Left renal pelvis (tissue), 4 donors: ENCODE data around the gene NRARP. TPM values are rescaled to one million over a fixed set of nuclear protein-coding genes. Genes with fewer than 3 reads are reported as not detected.

Source experiments
- DNase-seq, 4 donors: peaks; one replicate each; pipeline ENCODE4 v3.0.0-alpha.2; 2013; ENCODE audit warnings: low read depth in 4 of 4, low spot score in 3 of 4
- polyA plus RNA-seq, 4 donors: library from polyadenylated mRNA; unstranded; fragments of 120-200 nt; gene quantifications; one replicate each; pipeline ENCODE4 v1.2.1, GENCODE V29; 2013; ENCODE audit not compliant: insufficient read length in 4 of 4

NRARP gene
- polyA plus RNA-seq, 4 donors: 2.8 to 7.6 (median 6.7) TPM

- no peak for DNase-seq
Observed at GRCh38 chr9:137300567-137301080, 1.4 kb downstream of the NRARP start.

GRCh38 chr9:137299938-137300337, 2.1 kb downstream of the NRARP start:
- no peak for DNase-seq

GRCh38 chr9:137299203-137299565, 2.9 kb downstream of the NRARP start:
- DNase-seq: no peak

GRCh38 chr9:137298401-137299202, 3.5 kb downstream of the NRARP start:
- no peak for DNase-seq

GRCh38 chr9:137297966-137298365, 4.1 kb downstream of the NRARP start:
- no peak for DNase-seq

GRCh38 chr9:137296670-137297664, 5.1 kb downstream of the NRARP start:
- no peak for DNase-seq

GRCh38 chr9:137295849-137296669, 6.0 kb downstream of the NRARP start:
- DNase-seq: no peak

- no peak for DNase-seq
Observed at GRCh38 chr9:137295238-137295811, 6.7 kb downstream of the NRARP start.

- no peak for DNase-seq
Observed at GRCh38 chr9:137294681-137295237, 7.3 kb downstream of the NRARP start.

- no peak for DNase-seq
Observed at GRCh38 chr9:137294091-137294680, 7.9 kb downstream of the NRARP start.

- no peak for DNase-seq
Observed at GRCh38 chr9:137293482-137294090, 8.5 kb downstream of the NRARP start.

GRCh38 chr9:137293094-137293481, 9.0 kb downstream of the NRARP start:
- no peak for DNase-seq

- no peak for DNase-seq
Observed at GRCh38 chr9:137286975-137287383, 15.1 kb downstream of the NRARP start.

- DNase-seq: no peak
Observed at GRCh38 chr9:137281345-137282116, 20.5 kb downstream of the NRARP start.

GRCh38 chr9:137280474-137281344, 21.4 kb downstream of the NRARP start:
- DNase-seq: no peak

GRCh38 chr9:137279741-137280473, 22.2 kb downstream of the NRARP start:
- DNase-seq: no peak
